ENCODE data around the gene INSYN2B. TPM values are rescaled to one million over a fixed set of nuclear protein-coding genes. Genes with fewer than 3 reads are reported as not detected.

INSYN2B gene
- total and polyA plus RNA-seq, 2 of the 8 experiments (the other 6 are each of a cell fraction or from before 2014, with no cell fraction given): not detected

DNA sequence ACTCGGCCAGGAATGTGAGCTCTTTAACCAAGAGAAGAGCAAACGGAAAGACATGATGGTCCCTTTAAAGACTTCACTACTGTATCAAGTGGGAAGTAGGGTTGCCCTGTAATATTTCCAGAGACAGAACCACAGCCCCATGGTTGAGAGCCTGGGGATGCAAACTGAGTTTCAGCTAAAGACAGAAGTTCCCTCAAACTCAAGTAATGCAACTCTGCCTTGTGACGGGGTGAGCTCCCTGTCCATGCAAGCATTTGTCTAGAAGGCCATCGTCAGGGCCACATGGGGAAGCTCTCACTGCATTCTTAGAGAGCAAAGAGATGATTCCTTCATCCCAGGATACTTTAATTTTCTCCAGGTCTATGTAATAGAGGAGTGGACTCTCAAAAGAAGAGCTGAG, 82.8 kb downstream of the INSYN2B start:
- no peak for DNase-seq (ENCODE audit: low read depth in 1 of 2, low spot score in 2 of 2)
- no peaks in the 10 kb centered on the region for H3K36me3 ChIP-seq (ENCODE audit: control insufficient read depth in 2 of 4, insufficient read depth in 4 of 4, low read length in 3 of 4)
- H4K5ac ChIP-seq (ENCODE audit: insufficient read length, low read depth, low read length): no peak overlapping the region
- no peak overlapping the region for H3K27ac ChIP-seq (ENCODE audit: low read depth, low read length)
- no peaks in the 10 kb centered on the region for H3K79me2 ChIP-seq (ENCODE audit: control insufficient read depth in 1 of 2, insufficient read depth in 2 of 2, low read length in 2 of 2)
- ChIA-PET CTCF (ENCODE audit: partially characterized antibody) (interaction anchor here (0.9 to 1.6 kb wide), 4 partner anchors 10 to 102 kb away, joined by 3 read pairs; no protein-coding TSS in a partner anchor), POLR2A (ENCODE audit: partially characterized antibody) (no interaction called here)
- H2BK15ac ChIP-seq (ENCODE audit: low read length): no peak overlapping the region
- no peak overlapping the region for H3K14ac ChIP-seq (ENCODE audit: insufficient read length)
- H2BK12ac ChIP-seq (ENCODE audit: low read depth, low read length): no peak overlapping the region
- no peak overlapping the region for H3K9ac ChIP-seq (replicated peaks in 1 of 4; ENCODE audit: extremely low read depth in 1 of 4, low read depth in 3 of 4, low read length in 3 of 4)
- WGBS, 2 experiments (ENCODE audit: extremely low coverage in 1 of 2, insufficient coverage in 1 of 2, insufficient read length in 1 of 2, insufficient replicate concordance in 2 of 2, low coverage in 1 of 2, low lambda C conversion rate in 2 of 2, missing lambda C conversion rate in 1 of 2): 93% methylated on average over 4 of the region's 4 CpGs; no CpG with 5 or more reads in 1 of the 2 experiments
- no peak overlapping the region for H3K4ac ChIP-seq (replicated peaks; ENCODE audit: insufficient read length, low read depth, low read length)
- H2BK120ac ChIP-seq (replicated peaks; ENCODE audit: low read depth, low read length): no peak overlapping the region
- H2AK5ac ChIP-seq (ENCODE audit: low read depth, low read length): no peak overlapping the region
- no peak overlapping the region for H3K56ac ChIP-seq (replicated peaks; ENCODE audit: insufficient read length, low read depth, low read length)
- no peaks in the 10 kb centered on the region for H3K23me2 ChIP-seq (ENCODE audit: low read depth, low read length)
- no peaks in the 10 kb centered on the region for H4K20me1 ChIP-seq (replicated peaks in 1 of 2; ENCODE audit: control insufficient read depth in 1 of 2, insufficient read depth in 2 of 2, low read length in 2 of 2)
- no peak overlapping the region for H2BK20ac ChIP-seq (ENCODE audit: low read length)
- H4K91ac ChIP-seq (replicated peaks; ENCODE audit: insufficient read length, low read length): no peak overlapping the region
- no peak overlapping the region for H2AFZ ChIP-seq (ENCODE audit: low read length)
- H3K79me1 ChIP-seq (ENCODE audit: low read depth, low read length): no peaks in the 10 kb centered on the region
- H2BK5ac ChIP-seq (ENCODE audit: low read depth, low read length): no peak overlapping the region
- no peak overlapping the region for H3K23ac ChIP-seq (ENCODE audit: insufficient read length)
- H3K27me3 ChIP-seq (replicated peaks in 1 of 4; ENCODE audit: control insufficient read depth in 3 of 4, extremely low read depth in 1 of 4, insufficient read depth in 3 of 4, low read length in 3 of 4): no peaks in the 10 kb centered on the region
- no peak overlapping the region for H3K4me3 ChIP-seq (ENCODE audit: extremely low read depth in 1 of 4, insufficient read depth in 2 of 4, low read depth in 3 of 4, low read length in 4 of 4)
- no peaks in the 10 kb centered on the region for H3K9me3 ChIP-seq (ENCODE audit: insufficient read depth in 2 of 2, low read depth in 1 of 2, low read length in 1 of 2)
- no peak for FAIRE-seq
- H3K18ac ChIP-seq (ENCODE audit: extremely low read depth, low read length): no peak overlapping the region
- no peak overlapping the region for H3K4me2 ChIP-seq (ENCODE audit: insufficient read depth in 1 of 2, low read depth in 2 of 2, low read length in 2 of 2)
- H3K4me1 ChIP-seq (replicated peaks in 1 of 4; ENCODE audit: control insufficient read depth in 3 of 4, insufficient read depth in 4 of 4, low read length in 3 of 4): no peaks in the 10 kb centered on the region
- no peak overlapping the region for H4K8ac ChIP-seq (ENCODE audit: extremely low read depth, insufficient read depth, low read length)
- TF ChIP-seq BACH1 (IDR thresholded peaks at IDR 0.05; ENCODE audit: low read length): no peak
- TF ChIP-seq, protein P1, sequence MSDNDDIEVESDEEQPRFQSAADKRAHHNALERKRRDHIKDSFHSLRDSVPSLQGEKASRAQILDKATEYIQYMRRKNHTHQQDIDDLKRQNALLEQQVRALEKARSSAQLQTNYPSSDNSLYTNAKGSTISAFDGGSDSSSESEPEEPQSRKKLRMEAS (IDR thresholded peaks at IDR 0.05): no peak
- TF ChIP-seq RFX5 (IDR thresholded peaks at IDR 0.05; ENCODE audit: borderline replicate concordance, low read depth, low read length): no peak
- TF ChIP-seq CBX5 (IDR thresholded peaks at IDR 0.05; ENCODE audit: low read depth, low read length): no peak
- TF ChIP-seq FOSL1 (IDR thresholded peaks at IDR 0.05; ENCODE audit: insufficient read depth, low read depth, low read length): no peak
- no peak for TF ChIP-seq JUN (IDR thresholded peaks at IDR 0.05; ENCODE audit: low read depth, low read length)
